Measurements from ENCODE around the gene RERE. TPM values are rescaled to one million over a fixed set of nuclear protein-coding genes. Genes with fewer than 3 reads are reported as not detected.

Gene RERE
- total RNA-seq, 1 experiment from 2014 or later, result 9.8 TPM

DNA sequence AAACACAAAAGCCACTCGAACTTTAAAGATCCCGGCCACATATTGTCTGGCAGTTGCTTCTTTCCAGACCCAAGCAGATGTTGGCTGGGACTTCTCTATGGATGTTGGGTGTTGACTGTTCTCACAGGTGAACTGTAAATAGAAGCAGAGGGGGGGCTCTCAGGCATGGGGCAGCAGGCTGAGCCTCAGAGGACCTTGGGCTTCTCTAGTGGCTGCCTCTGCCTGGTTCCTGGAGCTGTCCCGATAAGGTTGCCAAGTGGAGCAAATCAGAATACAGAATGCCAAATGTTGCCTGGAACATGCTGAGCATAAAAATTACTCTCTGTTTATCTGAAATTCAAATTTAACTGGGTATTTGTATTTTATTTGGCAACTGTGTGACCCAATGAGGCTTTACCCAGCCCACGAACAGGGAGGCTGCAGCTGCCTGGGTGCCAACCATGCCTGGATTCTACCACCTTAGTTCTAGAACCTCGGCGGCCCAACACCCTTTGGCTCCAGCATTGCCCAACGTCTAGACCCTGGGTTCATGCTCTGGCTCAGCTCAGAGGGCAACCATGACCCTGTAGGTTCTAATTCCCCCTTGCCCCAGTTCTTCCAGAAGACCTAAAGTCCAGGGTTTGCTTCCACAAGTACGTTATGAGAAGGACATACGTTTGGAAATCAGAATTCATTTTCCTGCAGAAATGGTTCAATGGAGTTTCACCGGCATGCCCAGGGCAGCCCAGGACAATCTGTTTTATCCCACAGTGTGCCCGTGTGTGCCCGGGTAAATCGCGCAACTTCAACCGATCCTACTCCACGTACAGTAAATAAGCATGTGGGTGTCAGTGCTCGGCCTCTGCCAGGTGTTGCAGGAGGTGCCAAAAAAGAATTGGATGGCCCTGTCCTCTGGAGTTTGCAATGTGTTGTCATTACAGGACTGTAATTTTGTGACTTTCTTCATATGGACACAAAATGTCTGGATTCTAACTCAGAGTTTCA is 504.9 kb downstream of the RERE start:
- DNase-seq (ENCODE audit: low read depth), result no peak
- in situ Hi-C loops (cut with HindIII; ENCODE audit: low pct_unique_long_range_greater_than_20kb, low sequenced_read_pairs), result loop anchor here (10.0 kb wide), 1 partner anchor 298 kb away; no protein-coding TSS in a partner anchor

- DNase-seq (ENCODE audit: low read depth), result no peak
- in situ Hi-C loops (cut with HindIII; ENCODE audit: low pct_unique_long_range_greater_than_20kb, low sequenced_read_pairs), result loop anchor here (10.0 kb wide), 1 partner anchor 296 kb away; no protein-coding TSS in a partner anchor
Measured at GRCh38 chr1:8311068-8311718, 506.2 kb downstream of the RERE start.

DNA sequence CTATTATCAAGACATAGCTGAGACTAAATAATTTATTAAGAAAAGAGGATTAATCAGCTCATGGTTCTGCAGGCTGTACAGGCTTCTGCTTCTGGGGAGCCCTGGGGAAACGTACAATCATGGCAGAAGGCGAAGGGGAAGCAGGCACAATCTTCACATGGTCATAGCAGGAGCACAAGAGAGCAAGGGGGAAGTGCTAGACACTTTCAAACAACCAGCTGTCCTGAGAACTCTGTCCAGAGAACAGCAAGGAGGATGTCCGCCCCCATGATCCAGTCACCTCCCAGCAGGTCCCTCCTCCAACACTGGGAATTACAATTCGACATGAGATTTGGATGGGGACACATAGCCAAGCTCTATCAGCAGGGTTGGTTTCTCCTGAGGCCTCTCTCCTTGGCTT is 509.8 kb downstream of the RERE start:
- DNase-seq (ENCODE audit: low read depth), result no peak
- in situ Hi-C loops (cut with HindIII; ENCODE audit: low pct_unique_long_range_greater_than_20kb, low sequenced_read_pairs), result loop anchor here (10.0 kb wide), 1 partner anchor 103 kb away; no protein-coding TSS in a partner anchor

DNA sequence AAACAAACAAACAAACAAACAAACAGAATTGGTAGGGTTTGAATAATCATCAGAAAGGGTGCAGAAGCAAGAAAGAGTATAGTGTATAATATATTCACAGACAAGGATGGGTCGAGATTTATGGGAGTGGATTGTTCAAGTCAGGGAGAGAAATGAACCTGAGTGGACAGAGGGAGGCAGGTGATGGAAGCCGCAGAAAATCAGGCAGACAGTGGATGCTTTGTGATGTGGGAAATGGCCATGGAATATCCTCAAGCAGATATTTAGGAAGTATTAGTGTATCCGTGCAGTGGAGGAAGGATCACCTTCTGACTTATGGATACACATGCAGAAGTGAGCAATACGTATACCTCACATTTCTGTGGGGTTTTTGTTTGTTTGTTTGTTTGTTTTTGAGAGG is 513.6 kb downstream of the RERE start:
- in situ Hi-C loops (cut with HindIII; ENCODE audit: low pct_unique_long_range_greater_than_20kb, low sequenced_read_pairs), result loop anchor here (10.0 kb wide), 1 partner anchor 99 kb away; no protein-coding TSS in a partner anchor

DNA sequence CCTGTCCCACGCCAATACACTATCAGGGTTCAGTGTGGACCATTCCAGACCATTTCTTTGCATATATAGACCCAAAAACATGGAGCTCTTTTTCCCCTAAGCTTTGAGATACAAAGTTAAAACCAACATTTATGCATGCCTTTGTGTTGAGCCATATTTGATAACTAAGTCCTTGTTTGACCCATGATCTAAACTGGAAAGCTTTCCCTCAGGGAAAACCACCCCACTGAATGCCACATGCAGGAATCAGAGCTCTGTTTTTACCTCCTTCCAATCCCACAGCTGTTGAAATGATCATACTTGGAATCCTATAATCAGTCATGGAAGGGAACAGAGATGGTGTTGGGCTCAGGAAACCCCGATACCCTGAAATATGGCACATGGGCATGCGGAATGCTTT is 514.3 kb downstream of the RERE start:
- in situ Hi-C loops (cut with HindIII; ENCODE audit: low pct_unique_long_range_greater_than_20kb, low sequenced_read_pairs), result loop anchor here (10.0 kb wide), 1 partner anchor 98 kb away; no protein-coding TSS in a partner anchor
- no peak for DNase-seq (ENCODE audit: low read depth)

More for the DNA sequence above, 513.6 kb downstream of the RERE start:
- no peak for DNase-seq (ENCODE audit: low read depth)

Other genes with a start within 250 kb of the RERE start
- 3,891 and 4,382 TPM in 2 replicates for gene ENO1, start 61.0 kb upstream of the RERE start, total RNA-seq (2014; rRNA removed; shearing (Covaris generic); ENCODE audit: low replicate concordance)
- not detected in 2 replicates for gene CA6, start 128.2 kb upstream of the RERE start, total RNA-seq (2014; rRNA removed; shearing (Covaris generic); ENCODE audit: low replicate concordance)
- not detected in 2 replicates for gene SLC2A7, start 208.8 kb upstream of the RERE start, total RNA-seq (2014; rRNA removed; shearing (Covaris generic); ENCODE audit: low replicate concordance)

All from Caki2 (cell line).